Left hindlimb (tissue), 1 donor: ENCODE measurements around the gene ADAMTS20.

Experiments used
- DNase-seq: peaks from one replicate; pipeline ENCODE4 v3.0.0-alpha.2; 2018

ADAMTS20 gene

DNA sequence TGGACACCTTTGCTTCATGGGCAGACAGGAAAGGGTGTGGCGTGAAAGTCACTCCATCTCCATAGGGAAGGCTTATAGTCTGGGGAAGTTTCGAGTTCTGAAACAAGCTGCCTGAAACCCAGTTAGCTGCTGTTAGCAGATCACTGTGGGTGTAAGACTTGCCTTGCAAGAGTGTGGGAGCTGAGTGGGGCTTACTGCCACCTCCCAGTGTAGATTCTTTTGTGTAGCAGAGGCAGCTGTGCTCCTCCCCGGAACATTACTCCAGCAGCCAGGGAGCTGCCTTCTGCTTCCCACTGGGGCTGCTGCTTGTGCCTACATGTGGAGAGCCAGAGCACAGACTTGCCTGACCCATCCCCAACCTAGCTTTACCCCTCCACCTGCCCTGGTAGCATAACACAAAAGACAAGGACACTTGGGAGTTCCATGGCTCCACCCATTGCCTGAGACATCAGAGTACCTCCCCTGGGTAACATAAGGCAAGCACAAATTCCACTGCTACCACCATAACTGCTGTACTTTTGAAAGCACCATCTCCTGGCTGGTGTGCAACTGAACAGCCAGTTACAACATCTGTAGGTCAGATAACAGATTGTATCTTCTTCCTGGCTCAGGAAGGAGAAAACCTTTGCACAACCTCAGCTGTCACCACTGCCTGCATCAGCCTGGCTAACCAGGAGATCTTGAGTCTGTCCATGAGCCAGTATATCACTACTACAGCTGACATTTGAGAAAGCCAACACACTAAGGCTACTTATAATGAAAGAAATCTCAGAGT is 69.5 kb downstream of the ADAMTS20 start:
- DNase-seq = no peak

DNA sequence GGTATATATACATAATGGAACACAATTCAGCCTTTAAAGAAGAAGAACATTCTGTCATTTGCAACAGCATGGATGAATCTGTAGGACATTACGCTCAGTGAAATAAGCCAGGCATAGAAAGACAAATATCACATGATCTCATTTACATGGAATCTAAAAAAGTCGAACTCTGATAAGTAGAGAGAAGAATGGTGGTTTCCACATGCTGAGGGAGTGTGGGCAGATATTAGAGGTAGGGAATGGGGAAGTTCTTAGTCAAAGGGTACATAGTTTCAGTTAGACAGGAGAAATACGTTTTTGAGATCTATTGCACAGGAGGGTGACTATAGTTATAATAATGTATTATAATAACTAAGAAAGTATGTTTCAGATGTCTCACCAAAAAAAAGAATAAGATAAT is 71.4 kb downstream of the ADAMTS20 start:
- DNase-seq = no peak

DNA sequence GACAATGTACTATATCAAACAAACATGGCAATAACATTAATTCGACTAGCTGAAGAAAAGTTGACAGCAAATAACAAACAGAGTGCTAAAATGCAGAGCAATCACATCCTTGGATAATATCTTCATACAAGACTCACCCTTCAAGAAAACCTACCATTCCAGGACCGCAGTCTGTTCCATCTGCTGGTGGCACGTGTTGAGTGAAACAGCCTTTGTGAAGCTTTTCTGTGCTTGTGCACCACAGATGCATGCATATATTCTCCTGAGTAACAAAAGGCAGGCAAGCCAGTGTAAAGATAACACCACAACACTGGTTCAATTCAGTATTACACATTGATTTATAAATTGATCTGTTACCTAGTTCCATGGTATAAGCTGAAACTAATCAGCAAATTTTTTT is 89.3 kb downstream of the ADAMTS20 start:
- no peak for DNase-seq

- no peak for DNase-seq
Observed at GRCh38 chr12:43462080-43462479, 89.9 kb downstream of the ADAMTS20 start.

GRCh38 chr12:43459285-43459684 is 92.7 kb downstream of the ADAMTS20 start:
- DNase-seq = no peak

DNA sequence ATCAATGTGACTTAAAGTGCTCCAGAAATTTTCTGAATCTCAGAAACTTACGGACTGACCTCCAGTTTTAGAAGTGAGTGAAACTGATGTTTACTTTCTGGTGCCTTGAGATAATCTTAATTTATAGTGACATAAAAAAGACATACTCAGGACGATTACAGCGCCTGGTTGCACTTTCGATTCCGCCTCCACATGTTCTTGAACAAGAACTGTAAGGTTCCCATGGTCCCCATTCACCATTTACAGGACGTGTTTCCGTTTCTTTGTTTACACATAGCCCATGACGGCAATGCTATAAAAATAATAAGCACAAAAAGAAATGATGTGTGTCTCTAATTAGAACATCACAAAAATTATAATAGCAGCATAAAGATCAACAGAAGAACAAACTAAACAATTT is 98.2 kb downstream of the ADAMTS20 start:
- DNase-seq = no peak

DNA sequence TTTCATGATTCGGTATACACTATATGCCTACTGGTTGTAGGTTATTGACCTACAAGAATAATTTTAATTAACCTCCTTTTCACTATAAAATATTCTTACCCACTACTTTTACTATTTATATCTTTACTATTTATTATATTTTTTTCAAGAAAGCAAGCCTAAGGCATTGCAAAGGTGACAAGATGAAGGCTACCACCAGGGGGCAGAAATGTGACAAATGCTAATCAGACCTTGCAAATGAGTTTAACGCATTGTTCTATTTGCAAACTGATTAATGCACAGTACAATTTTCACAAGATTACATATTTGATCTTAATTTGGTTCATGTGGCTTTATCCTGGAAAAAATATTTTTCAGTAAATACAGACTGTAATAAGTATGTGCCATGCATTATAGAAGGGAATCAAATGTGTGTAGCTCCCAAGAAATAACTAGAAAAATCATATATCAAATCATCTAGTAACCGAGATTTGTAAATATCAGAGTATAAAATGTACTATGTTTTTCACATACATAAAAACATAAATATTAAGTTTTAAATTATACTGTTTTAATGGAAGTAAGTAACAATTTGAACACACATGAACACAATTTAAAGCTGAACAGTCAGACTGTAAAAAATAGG is 107.0 kb downstream of the ADAMTS20 start:
- no peak for DNase-seq

- no peak for DNase-seq
Observed at GRCh38 chr12:43436597-43436996, 115.4 kb downstream of the ADAMTS20 start.

- DNase-seq = no peak
Observed at GRCh38 chr12:43434614-43435013, 117.4 kb downstream of the ADAMTS20 start.

DNA sequence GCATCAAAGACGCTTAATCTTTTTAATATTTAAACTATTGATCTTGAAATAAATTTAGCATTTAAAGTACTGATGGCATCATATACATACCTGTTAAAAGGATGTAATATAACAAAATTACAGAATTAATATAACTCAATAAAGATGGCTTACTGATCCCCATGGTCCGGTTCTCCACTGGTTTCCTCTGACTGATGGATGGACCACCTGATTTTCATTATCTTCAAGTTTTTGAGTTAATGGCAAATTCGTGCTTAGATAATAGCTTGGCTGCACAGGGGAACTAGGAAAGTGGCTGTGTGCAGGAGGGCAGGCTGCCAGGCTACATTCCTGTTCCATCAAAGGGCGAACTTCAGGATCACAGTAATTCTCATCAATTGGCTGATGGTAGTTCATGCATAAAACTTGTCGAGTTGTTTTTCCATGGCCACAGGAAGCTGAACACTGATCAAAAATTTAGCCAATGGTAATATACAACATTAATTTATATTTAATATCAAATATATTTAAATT is 123.9 kb downstream of the ADAMTS20 start:
- no peak for DNase-seq

GRCh38 chr12:43425361-43425760 is 126.6 kb downstream of the ADAMTS20 start:
- DNase-seq = no peak

- no peak for DNase-seq
Observed at GRCh38 chr12:43416981-43417380, 135.0 kb downstream of the ADAMTS20 start.

- DNase-seq = no peak
Observed at GRCh38 chr12:43407816-43408645, 144.0 kb downstream of the ADAMTS20 start.

GRCh38 chr12:43406801-43407200 is 145.2 kb downstream of the ADAMTS20 start:
- DNase-seq = no peak

- no peak for DNase-seq
Observed at GRCh38 chr12:43402436-43402835, 149.6 kb downstream of the ADAMTS20 start.

DNA sequence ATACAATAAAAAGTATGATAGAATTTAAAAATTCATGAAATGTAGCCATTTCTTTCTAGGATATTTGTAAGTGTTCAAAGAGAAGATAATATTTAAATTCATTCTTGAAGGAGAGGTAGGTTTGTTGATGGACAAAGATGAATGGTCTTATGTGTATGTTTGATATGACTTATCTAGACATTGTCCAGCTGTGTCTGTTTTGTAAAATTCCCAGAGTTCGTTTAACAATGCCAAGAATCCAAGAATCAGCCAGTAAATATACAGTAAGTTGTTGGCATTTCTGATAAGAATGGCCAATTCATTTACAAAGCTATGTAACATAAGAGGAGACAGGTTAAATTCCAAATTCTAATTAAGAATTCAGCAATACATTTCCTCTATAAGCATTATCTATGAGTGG is 150.9 kb downstream of the ADAMTS20 start:
- DNase-seq = no peak

DNA sequence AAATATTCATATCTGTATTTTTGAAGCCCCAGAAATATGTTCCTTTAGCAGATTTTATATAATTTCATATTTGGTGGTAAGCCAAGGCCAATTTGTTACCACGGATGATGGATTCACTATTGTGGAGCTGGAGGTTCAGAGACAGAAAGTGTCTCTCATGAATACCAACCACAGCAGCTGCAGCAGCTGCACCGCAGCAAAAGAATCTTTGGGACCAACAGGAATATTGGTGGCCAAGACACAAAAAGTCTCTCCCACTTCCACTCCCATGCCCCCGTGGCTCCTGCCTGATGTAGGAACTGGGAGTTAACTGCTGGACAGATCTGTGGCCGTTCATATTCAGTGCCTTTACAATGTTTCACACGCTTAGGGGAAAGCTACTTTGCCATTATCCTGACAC is 155.3 kb downstream of the ADAMTS20 start:
- DNase-seq = peak; percentile 24

DNA sequence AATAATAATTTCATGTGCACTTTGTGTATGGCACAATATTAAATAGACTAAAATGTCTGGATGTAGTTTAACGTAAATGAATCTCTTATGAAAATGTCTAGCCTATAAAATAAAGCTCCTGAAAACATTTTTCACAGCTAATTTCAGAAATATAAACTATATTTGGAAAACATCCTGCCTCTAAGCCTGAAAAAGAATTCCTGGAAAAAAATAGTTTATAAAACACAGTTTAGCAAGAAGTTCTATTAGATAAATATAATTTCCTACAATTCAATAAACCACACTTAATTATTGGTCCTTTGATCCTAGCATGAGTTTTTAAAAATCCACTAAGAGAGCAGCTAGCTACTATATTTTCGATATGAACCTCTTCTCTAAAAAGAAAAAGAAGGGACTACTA is 159.9 kb downstream of the ADAMTS20 start:
- no peak for DNase-seq

DNA sequence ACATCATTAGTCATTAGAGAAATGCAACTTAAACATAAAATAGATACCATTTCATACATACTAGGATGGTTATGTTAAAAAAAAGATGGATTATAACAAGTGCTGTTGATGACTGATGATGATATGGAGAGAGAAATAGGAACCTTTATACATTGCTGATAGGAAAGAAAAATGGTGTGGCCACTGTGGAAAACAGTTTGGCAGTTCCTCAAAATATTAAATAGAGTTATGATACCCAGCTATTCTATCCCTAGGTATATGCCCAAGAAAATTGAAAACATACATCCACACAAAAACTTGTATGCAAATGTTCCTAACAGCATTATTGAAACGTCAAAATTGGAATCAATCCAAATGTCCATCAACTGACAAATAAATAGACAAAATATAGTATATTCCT is 170.1 kb downstream of the ADAMTS20 start:
- no peak for DNase-seq

DNA sequence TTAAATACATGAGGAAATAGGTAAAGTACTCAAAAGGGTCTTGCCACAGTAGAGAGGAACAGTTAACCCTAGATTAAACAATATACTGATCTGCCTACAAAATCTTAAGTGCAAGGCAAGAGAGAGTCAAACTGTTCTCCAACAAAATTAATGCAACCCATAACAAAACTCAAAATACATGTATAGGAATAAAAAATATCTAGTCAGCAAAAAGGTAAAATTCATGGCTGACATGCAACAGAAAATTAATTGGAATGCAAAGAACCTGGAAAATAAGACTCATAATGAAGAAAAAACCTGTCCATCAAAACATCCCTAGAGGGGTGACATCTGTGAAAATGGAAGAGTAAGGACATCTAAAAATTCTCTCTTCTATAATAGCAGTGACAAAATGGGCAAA is 173.6 kb downstream of the ADAMTS20 start:
- DNase-seq = no peak

- no peak for DNase-seq
Observed at GRCh38 chr12:43370263-43370662, 181.7 kb downstream of the ADAMTS20 start.

- DNase-seq = no peak
Observed at GRCh38 chr12:43362910-43363694, 188.9 kb downstream of the ADAMTS20 start.
